ENCODE measurements around the gene ZFHX3. TPM values are rescaled to one million over a fixed set of nuclear protein-coding genes. Genes with fewer than 3 reads are reported as not detected.
"Not testable (repeated sequence)": the region's sequence is repeated elsewhere in the genome, so short reads cannot be mapped to it uniquely, and the experiment has no call there.

ZFHX3 gene
- total and polyA plus RNA-seq, 4 donors = 1.5 to 5.9 (median 3.0) TPM

DNA sequence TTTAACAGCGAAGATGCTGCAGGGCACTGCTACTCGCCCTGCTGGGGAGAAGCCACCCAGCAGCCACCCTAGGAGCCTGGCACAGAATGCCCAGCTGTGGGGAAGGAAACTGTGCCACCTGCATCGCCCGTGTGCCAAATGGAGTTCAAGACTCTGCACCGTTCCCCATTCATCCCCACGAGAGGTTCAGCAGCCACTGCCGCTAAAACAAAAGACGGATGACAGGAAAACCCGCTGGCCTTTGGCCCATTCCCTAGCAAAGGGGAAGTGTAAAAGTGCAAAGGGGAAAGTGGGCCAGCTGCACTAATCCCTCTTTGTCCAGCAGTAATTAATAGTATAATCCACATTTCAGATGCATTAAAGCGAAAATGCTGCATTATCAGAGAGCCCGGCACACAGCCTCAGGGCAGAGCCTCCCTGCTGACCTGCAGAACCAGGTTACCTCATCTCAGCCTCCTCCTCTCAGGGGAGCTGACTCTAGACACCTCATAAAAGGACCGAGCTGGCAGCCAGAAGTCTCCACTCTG is 37.7 kb downstream of the ZFHX3 start:
- H3K9me3 ChIP-seq (ENCODE audit: control insufficient read depth in 4 of 4, low read length in 3 of 4) = no peaks in the 10 kb centered on the region
- no peak for DNase-seq (ENCODE audit: low spot score)
- H3K36me3 ChIP-seq (ENCODE audit: control insufficient read depth in 4 of 4, insufficient read depth in 3 of 4, low read depth in 1 of 4, low read length in 3 of 4) = no peaks in the 10 kb centered on the region
- no peak overlapping the region for H3K27ac ChIP-seq (ENCODE audit: low read depth in 1 of 2, low read length in 2 of 2)
- 58% methylated on average over 12 of the region's 12 CpGs for WGBS
- no peaks in the 10 kb centered on the region for H3K27me3 ChIP-seq (ENCODE audit: control insufficient read depth in 4 of 4, insufficient read depth in 4 of 4, low read length in 3 of 4)
- peaks cover 0 to 8% (median 6%) of the 10 kb centered on the region in 4 donors for H3K4me1 ChIP-seq (ENCODE audit: control insufficient read depth in 4 of 4, insufficient read depth in 4 of 4, low read length in 3 of 4)
- TF ChIP-seq YY1 (IDR thresholded peaks at IDR 0.05) (no peak), RXRA (IDR thresholded peaks at IDR 0.05) (peak in 1 of 2 donors; percentile 19), HNF4G (IDR thresholded peaks at IDR 0.05) (no peak), NR2F2 (IDR thresholded peaks at IDR 0.05) (peak; percentile 82), EGR1 (IDR thresholded peaks at IDR 0.05; ENCODE audit: low read depth in 2 of 2) (no peak), JUND (IDR thresholded peaks at IDR 0.05) (no peak)
- TF ChIP-seq, protein P1, sequence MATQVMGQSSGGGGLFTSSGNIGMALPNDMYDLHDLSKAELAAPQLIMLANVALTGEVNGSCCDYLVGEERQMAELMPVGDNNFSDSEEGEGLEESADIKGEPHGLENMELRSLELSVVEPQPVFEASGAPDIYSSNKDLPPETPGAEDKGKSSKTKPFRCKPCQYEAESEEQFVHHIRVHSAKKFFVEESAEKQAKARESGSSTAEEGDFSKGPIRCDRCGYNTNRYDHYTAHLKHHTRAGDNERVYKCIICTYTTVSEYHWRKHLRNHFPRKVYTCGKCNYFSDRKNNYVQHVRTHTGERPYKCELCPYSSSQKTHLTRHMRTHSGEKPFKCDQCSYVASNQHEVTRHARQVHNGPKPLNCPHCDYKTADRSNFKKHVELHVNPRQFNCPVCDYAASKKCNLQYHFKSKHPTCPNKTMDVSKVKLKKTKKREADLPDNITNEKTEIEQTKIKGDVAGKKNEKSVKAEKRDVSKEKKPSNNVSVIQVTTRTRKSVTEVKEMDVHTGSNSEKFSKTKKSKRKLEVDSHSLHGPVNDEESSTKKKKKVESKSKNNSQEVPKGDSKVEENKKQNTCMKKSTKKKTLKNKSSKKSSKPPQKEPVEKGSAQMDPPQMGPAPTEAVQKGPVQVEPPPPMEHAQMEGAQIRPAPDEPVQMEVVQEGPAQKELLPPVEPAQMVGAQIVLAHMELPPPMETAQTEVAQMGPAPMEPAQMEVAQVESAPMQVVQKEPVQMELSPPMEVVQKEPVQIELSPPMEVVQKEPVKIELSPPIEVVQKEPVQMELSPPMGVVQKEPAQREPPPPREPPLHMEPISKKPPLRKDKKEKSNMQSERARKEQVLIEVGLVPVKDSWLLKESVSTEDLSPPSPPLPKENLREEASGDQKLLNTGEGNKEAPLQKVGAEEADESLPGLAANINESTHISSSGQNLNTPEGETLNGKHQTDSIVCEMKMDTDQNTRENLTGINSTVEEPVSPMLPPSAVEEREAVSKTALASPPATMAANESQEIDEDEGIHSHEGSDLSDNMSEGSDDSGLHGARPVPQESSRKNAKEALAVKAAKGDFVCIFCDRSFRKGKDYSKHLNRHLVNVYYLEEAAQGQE (IDR thresholded peaks at IDR 0.05) = no peak
- no peak overlapping the region for H3K9ac ChIP-seq (ENCODE audit: low read depth in 1 of 2, low read length in 2 of 2)
- H3K4me3 ChIP-seq (ENCODE audit: low read depth in 1 of 3, low read length in 3 of 3) = no peak overlapping the region

- 94% methylated on average over 11 of the region's 11 CpGs for WGBS
- H3K4me1 ChIP-seq (ENCODE audit: control insufficient read depth in 4 of 4, insufficient read depth in 4 of 4, low read length in 3 of 4); H3K9ac ChIP-seq (ENCODE audit: low read depth in 1 of 2, low read length in 2 of 2); H3K27me3 ChIP-seq (ENCODE audit: control insufficient read depth in 4 of 4, insufficient read depth in 4 of 4, low read length in 3 of 4); DNase-seq (ENCODE audit: low spot score); H3K27ac ChIP-seq (ENCODE audit: low read depth in 1 of 2, low read length in 2 of 2); H3K4me3 ChIP-seq (ENCODE audit: low read depth in 1 of 3, low read length in 3 of 3); H3K9me3 ChIP-seq (ENCODE audit: control insufficient read depth in 4 of 4, low read length in 3 of 4); H3K36me3 ChIP-seq (ENCODE audit: control insufficient read depth in 4 of 4, insufficient read depth in 3 of 4, low read depth in 1 of 4, low read length in 3 of 4): not testable (repeated sequence)
Measured at GRCh38 chr16:73009710-73010109, 38.2 kb downstream of the ZFHX3 start.

GRCh38 chr16:73006026-73006425 is 41.9 kb downstream of the ZFHX3 start:
- no peak overlapping the region for H3K27ac ChIP-seq (ENCODE audit: low read depth in 1 of 2, low read length in 2 of 2)
- H3K4me3 ChIP-seq (ENCODE audit: low read depth in 1 of 3, low read length in 3 of 3) = no peak overlapping the region
- H3K27me3 ChIP-seq (ENCODE audit: control insufficient read depth in 4 of 4, insufficient read depth in 4 of 4, low read length in 3 of 4) = no peaks in the 10 kb centered on the region
- 92% methylated on average over 2 of the region's 2 CpGs for WGBS
- no peak overlapping the region for H3K9ac ChIP-seq (ENCODE audit: low read depth in 1 of 2, low read length in 2 of 2)
- H3K4me1 ChIP-seq (ENCODE audit: control insufficient read depth in 4 of 4, insufficient read depth in 4 of 4, low read length in 3 of 4) = peaks cover 0 to 6% (median 5%) of the 10 kb centered on the region in 4 donors
- no peak for DNase-seq (ENCODE audit: low spot score)
- peaks cover 0 to under 1% (median 0%) of the 10 kb centered on the region in 4 donors for H3K9me3 ChIP-seq (ENCODE audit: control insufficient read depth in 4 of 4, low read length in 3 of 4)
- H3K36me3 ChIP-seq (ENCODE audit: control insufficient read depth in 4 of 4, insufficient read depth in 3 of 4, low read depth in 1 of 4, low read length in 3 of 4) = no peaks in the 10 kb centered on the region
- TF ChIP-seq HNF4G (IDR thresholded peaks at IDR 0.05) = no peak
- no peak for TF ChIP-seq EGR1 (IDR thresholded peaks at IDR 0.05; ENCODE audit: low read depth in 2 of 2)
- TF ChIP-seq CTCF (IDR thresholded peaks at IDR 0.05; ENCODE audit: low read depth, low read length, missing input control) = no peak
- TF ChIP-seq, protein P2, sequence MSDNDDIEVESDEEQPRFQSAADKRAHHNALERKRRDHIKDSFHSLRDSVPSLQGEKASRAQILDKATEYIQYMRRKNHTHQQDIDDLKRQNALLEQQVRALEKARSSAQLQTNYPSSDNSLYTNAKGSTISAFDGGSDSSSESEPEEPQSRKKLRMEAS (IDR thresholded peaks at IDR 0.05) = no peak
- TF ChIP-seq ATF3 (IDR thresholded peaks at IDR 0.05) = no peak
- TF ChIP-seq FOXA2 (IDR thresholded peaks at IDR 0.05) = no peak
- no peak for TF ChIP-seq RXRA (IDR thresholded peaks at IDR 0.05)
- no peak for TF ChIP-seq SP1 (IDR thresholded peaks at IDR 0.05)
- TF ChIP-seq TAF1 (conservative IDR thresholded peaks at IDR 0.05) = no peak
- TF ChIP-seq NR2F2 (IDR thresholded peaks at IDR 0.05) = no peak
- TF ChIP-seq JUND (IDR thresholded peaks at IDR 0.05) = no peak
- TF ChIP-seq ZBTB33 (IDR thresholded peaks at IDR 0.05) = no peak
- TF ChIP-seq FOXA1 (IDR thresholded peaks at IDR 0.05) = no peak
- no peak for TF ChIP-seq HNF4A (conservative IDR thresholded peaks at IDR 0.05)
- no peak for TF ChIP-seq GABPA (IDR thresholded peaks at IDR 0.05 in 1 of 2, conservative IDR thresholded peaks at IDR 0.05 in 1 of 2)
- no peak for TF ChIP-seq RAD21 (IDR thresholded peaks at IDR 0.05)

Data from liver (tissue), 9 donors.